ENCODE data around the gene APC. TPM values are rescaled to one million over a fixed set of nuclear protein-coding genes. Genes with fewer than 3 reads are reported as not detected.

Gene APC
- total RNA-seq, 4 donors from 2014 or later: 70.4 to 91.9 (median 83.1) TPM

DNA sequence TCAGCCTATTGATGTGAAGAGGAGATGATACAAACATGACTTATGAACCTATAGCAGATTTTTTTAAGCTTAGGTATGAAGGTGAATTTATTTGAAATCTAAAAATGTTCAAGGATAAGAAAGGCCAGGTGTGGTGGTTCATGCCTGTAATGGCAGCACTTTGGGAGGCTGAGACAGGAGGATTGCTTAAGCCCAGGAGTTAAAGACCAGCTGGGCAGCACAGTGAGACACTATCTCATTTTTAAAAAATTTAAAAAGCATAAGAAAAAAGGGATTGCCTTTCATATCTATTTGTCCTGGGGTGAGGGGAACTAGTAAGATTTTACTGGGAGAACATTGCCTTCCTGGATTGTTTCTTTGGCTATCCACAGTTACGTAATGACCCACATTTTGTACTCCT is 82.6 kb downstream of the APC start:
- Histone ChIP-seq H3K4me1 (no peaks in the 10 kb centered on the region), H3K27me3 (no peaks in the 10 kb centered on the region), H3K9me3 (no peaks in the 10 kb centered on the region), H3K4me3 (no peak overlapping the region), H3K27ac (no peak overlapping the region), H3K36me3 (peaks cover 0 to 89% (median 0%) of the 10 kb centered on the region in 3 donors)
- TF ChIP-seq EP300 (IDR thresholded peaks at IDR 0.05) (no peak), POLR2A (IDR thresholded peaks at IDR 0.05) (no peak)
- TF ChIP-seq, protein P1, sequence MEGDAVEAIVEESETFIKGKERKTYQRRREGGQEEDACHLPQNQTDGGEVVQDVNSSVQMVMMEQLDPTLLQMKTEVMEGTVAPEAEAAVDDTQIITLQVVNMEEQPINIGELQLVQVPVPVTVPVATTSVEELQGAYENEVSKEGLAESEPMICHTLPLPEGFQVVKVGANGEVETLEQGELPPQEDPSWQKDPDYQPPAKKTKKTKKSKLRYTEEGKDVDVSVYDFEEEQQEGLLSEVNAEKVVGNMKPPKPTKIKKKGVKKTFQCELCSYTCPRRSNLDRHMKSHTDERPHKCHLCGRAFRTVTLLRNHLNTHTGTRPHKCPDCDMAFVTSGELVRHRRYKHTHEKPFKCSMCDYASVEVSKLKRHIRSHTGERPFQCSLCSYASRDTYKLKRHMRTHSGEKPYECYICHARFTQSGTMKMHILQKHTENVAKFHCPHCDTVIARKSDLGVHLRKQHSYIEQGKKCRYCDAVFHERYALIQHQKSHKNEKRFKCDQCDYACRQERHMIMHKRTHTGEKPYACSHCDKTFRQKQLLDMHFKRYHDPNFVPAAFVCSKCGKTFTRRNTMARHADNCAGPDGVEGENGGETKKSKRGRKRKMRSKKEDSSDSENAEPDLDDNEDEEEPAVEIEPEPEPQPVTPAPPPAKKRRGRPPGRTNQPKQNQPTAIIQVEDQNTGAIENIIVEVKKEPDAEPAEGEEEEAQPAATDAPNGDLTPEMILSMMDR (IDR thresholded peaks at IDR 0.05): no peak
- WGBS, 2 donors: 94 to 96% methylated on average over 1 of the region's 1 CpG
- no peak for DNase-seq (ENCODE audit: low spot score in 2 of 2)

DNA sequence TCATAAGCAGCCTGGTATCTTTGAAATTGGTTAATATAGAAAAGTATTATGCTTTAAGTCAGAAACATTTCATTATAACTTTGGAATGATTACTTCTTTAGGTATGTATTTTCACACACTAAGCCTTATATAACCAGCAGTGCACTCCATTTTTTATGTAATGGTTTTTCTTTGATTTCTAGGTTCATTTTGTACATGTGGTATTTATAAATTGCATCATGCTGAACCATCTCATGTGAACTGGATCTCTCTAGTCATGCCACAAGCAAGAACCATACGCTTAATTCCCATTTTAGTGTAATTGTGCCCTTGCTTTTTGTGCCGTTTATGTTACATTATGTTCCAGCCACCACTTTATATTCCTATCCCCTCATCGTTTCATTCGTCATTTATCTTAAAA is 84.8 kb downstream of the APC start:
- no peaks in the 10 kb centered on the region for H3K4me1 ChIP-seq
- no peak overlapping the region for H3K4me3 ChIP-seq
- no peak overlapping the region for H3K27ac ChIP-seq
- H3K27me3 ChIP-seq: no peaks in the 10 kb centered on the region
- peaks cover 0 to 78% (median 0%) of the 10 kb centered on the region in 3 donors for H3K36me3 ChIP-seq
- H3K9me3 ChIP-seq: no peaks in the 10 kb centered on the region
- TF ChIP-seq, protein P1 (IDR thresholded peaks at IDR 0.05): no peak
- TF ChIP-seq EP300 (IDR thresholded peaks at IDR 0.05): no peak
- no peak for TF ChIP-seq POLR2A (IDR thresholded peaks at IDR 0.05)
- DNase-seq (ENCODE audit: low spot score in 2 of 2): no peak
- WGBS, 2 donors: 69 to 72% methylated on average over 4 of the region's 4 CpGs

DNA sequence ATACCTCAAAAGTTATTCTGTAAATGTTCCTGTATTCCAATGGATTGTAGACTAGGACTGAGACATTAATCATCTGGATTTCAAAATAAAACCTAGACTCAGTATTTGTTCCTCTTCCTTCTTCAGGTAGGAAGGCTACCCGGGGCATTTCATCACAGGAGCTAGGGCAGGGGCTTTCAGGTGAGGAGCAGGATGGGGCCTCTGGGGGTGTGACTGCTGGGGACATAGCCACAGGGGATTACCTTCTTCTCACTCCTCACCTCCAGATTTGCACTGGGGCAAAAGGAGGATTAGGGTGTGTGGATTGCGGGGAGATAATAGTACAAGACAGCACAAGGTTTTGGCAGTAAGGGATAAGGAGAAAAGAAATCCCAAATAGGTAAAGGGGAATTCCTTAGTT is 85.5 kb downstream of the APC start:
- Histone ChIP-seq H3K9me3 (no peaks in the 10 kb centered on the region), H3K27me3 (no peaks in the 10 kb centered on the region), H3K4me1 (no peaks in the 10 kb centered on the region), H3K4me3 (no peak overlapping the region), H3K36me3 (peaks cover 0 to 78% (median 3%) of the 10 kb centered on the region in 3 donors), H3K27ac (no peak overlapping the region)
- DNase-seq (ENCODE audit: low spot score in 2 of 2): no peak
- TF ChIP-seq POLR2A (IDR thresholded peaks at IDR 0.05) (no peak), EP300 (IDR thresholded peaks at IDR 0.05) (no peak)
- TF ChIP-seq, protein P1 (IDR thresholded peaks at IDR 0.05): no peak
- 90 to 98% methylated on average over 2 of the region's 2 CpGs for WGBS, 2 donors

DNA sequence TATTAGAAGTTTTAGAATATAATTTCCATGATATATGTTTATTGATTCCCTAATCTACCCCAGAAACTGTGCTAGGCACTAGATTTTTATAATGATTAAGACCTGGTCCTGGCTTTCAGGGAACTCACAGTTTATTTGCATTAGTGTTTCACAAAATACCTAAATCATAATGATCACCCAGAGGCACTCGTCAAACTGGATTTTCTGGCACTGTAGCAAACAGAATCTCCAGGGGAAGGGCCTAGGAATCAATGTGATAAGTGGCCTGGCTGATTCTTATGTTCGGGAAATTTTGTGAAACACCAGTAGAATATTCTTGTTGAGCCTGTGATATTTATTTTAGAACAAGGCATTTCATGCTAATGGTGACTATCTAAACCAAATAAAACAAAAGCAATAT is 86.0 kb downstream of the APC start:
- Histone ChIP-seq H3K4me3 (no peak overlapping the region), H3K9me3 (no peaks in the 10 kb centered on the region), H3K4me1 (no peaks in the 10 kb centered on the region), H3K36me3 (peaks cover 0 to 80% (median 3%) of the 10 kb centered on the region in 3 donors), H3K27ac (no peak overlapping the region), H3K27me3 (no peaks in the 10 kb centered on the region)
- no peak for DNase-seq (ENCODE audit: low spot score in 2 of 2)
- TF ChIP-seq, protein P1 (IDR thresholded peaks at IDR 0.05): no peak
- no peak for TF ChIP-seq EP300 (IDR thresholded peaks at IDR 0.05)
- WGBS, 2 donors: 91 to 97% methylated on average over 2 of the region's 2 CpGs

DNA sequence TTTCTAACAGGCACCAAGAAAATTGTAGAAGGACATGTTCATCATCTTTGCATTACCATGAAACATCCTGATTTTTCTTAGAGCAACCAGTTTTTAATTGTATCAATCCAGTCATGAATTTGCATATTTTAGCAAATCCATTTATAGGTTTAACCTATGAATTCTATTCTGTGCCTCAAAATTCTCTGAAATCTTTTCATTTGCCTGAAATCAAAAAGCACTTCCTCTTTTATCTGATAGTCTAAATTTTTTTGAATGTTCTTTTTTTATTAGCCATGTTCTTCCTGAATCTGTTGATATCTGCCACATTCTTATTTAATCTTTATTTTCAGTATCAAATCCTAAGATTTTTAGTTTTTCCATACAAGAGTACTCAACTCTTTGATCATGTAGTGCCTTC is 86.5 kb downstream of the APC start:
- no peaks in the 10 kb centered on the region for H3K9me3 ChIP-seq
- no peak overlapping the region for H3K27ac ChIP-seq
- no peaks in the 10 kb centered on the region for H3K27me3 ChIP-seq
- DNase-seq (ENCODE audit: low spot score in 2 of 2): no peak
- TF ChIP-seq POLR2A (IDR thresholded peaks at IDR 0.05) (no peak), EP300 (IDR thresholded peaks at IDR 0.05) (no peak)
- TF ChIP-seq, protein P1 (IDR thresholded peaks at IDR 0.05): no peak
- peaks cover 3 to 80% (median 3%) of the 10 kb centered on the region in 3 donors for H3K36me3 ChIP-seq
- H3K4me1 ChIP-seq: no peaks in the 10 kb centered on the region
- no peak overlapping the region for H3K4me3 ChIP-seq
